NCI-H1105 (cell line): Measurements from ENCODE around the gene FBXL17.

Experiments used
- DNase-seq: peaks from one replicate; lab custom pipeline; 2025; lab: John Stamatoyannopoulos, UW

Gene FBXL17

GRCh38 chr5:108373426-108373825 is 8.5 kb downstream of the FBXL17 start:
- no peak for DNase-seq

- no peak for DNase-seq
Observed at GRCh38 chr5:108372369-108372768, 9.5 kb downstream of the FBXL17 start.

GRCh38 chr5:108371263-108371662 is 10.6 kb downstream of the FBXL17 start:
- DNase-seq: no peak

- no peak for DNase-seq
Observed at GRCh38 chr5:108369167-108369566, 12.7 kb downstream of the FBXL17 start.

GRCh38 chr5:108367679-108368334 is 14.1 kb downstream of the FBXL17 start:
- peak; percentile 2 for DNase-seq

GRCh38 chr5:108366500-108366899 is 15.4 kb downstream of the FBXL17 start:
- no peak for DNase-seq

- DNase-seq: no peak
Observed at GRCh38 chr5:108361771-108362170, 20.1 kb downstream of the FBXL17 start.

GRCh38 chr5:108361239-108361638 is 20.7 kb downstream of the FBXL17 start:
- no peak for DNase-seq

- no peak for DNase-seq
Observed at GRCh38 chr5:108360280-108360679, 21.6 kb downstream of the FBXL17 start.

GRCh38 chr5:108356286-108356685 is 25.6 kb downstream of the FBXL17 start:
- DNase-seq: no peak

- no peak for DNase-seq
Observed at GRCh38 chr5:108353087-108353486, 28.8 kb downstream of the FBXL17 start.

GRCh38 chr5:108345541-108346171 is 36.2 kb downstream of the FBXL17 start:
- no peak for DNase-seq

GRCh38 chr5:108344103-108344822 is 37.6 kb downstream of the FBXL17 start:
- no peak for DNase-seq

- no peak for DNase-seq
Observed at GRCh38 chr5:108341866-108342265, 40.0 kb downstream of the FBXL17 start.

- no peak for DNase-seq
Observed at GRCh38 chr5:108340131-108340530, 41.8 kb downstream of the FBXL17 start.

GRCh38 chr5:108339220-108339619 is 42.7 kb downstream of the FBXL17 start:
- DNase-seq: no peak

- no peak for DNase-seq
Observed at GRCh38 chr5:108334225-108334624, 47.7 kb downstream of the FBXL17 start.

GRCh38 chr5:108326982-108327381 is 54.9 kb downstream of the FBXL17 start:
- DNase-seq: no peak

GRCh38 chr5:108324886-108325285 is 57.0 kb downstream of the FBXL17 start:
- DNase-seq: no peak

GRCh38 chr5:108321341-108321740 is 60.6 kb downstream of the FBXL17 start:
- DNase-seq: no peak

GRCh38 chr5:108320231-108320630 is 61.7 kb downstream of the FBXL17 start:
- DNase-seq: no peak

- no peak for DNase-seq
Observed at GRCh38 chr5:108315829-108316228, 66.1 kb downstream of the FBXL17 start.

- DNase-seq: no peak
Observed at GRCh38 chr5:108312258-108312657, 69.6 kb downstream of the FBXL17 start.
